CD4-positive, alpha-beta memory T cell (primary cell): ENCODE measurements around the gene TYW5. TPM values are rescaled to one million over a fixed set of nuclear protein-coding genes. Genes with fewer than 3 reads are reported as not detected.
A peak's percentile ranks its signal among the peaks of the same experiment; 100 is the strongest.

ENCODE experiments used
- CTCF ChIA-PET: fragments of 350-600 bp; sonication (Branson Sonifier 250); formaldehyde crosslinking; loops from one replicate; lab custom pipeline; 2021; ENCODE audit warnings: inconsistent platforms; ENCODE audit not compliant: partially characterized antibody; lab: Charles Lee
- POLR2A ChIA-PET: fragments of 350-600 bp; sonication (Branson Sonifier 250); formaldehyde crosslinking; loops from one replicate; lab custom pipeline; 2021; ENCODE audit not compliant: partially characterized antibody; lab: Charles Lee
- DNase-seq, 5 donors: peaks; one replicate each; pipeline versions ENCODE4 v3.0.0 to v3.0.0-alpha.2; 2020 to 2022; ENCODE audit warnings: mixed read lengths in 1 of 5
- H3K27ac ChIP-seq: one replicate; pipeline ENCODE4 v1.7.0; 2013; ENCODE audit warnings: low read depth, low read length
- H3K27me3 ChIP-seq: 2 replicates; pipeline ENCODE4 v1.7.0; 2013; ENCODE audit warnings: mild to moderate bottlenecking, low read length, moderate library complexity; ENCODE audit not compliant: insufficient read depth
- H3K36me3 ChIP-seq: 2 replicates; pipeline ENCODE4 v1.7.0; 2013; ENCODE audit warnings: mild to moderate bottlenecking, low read length, moderate library complexity; ENCODE audit not compliant: insufficient read depth
- H3K4me1 ChIP-seq: 2 replicates; pipeline ENCODE4 v1.7.0; 2013; ENCODE audit warnings: mild to moderate bottlenecking, low read length, moderate library complexity; ENCODE audit not compliant: insufficient read depth
- H3K4me3 ChIP-seq, 2 donors: one replicate each; pipeline ENCODE4 v1.7.0; 2013; ENCODE audit warnings: low read length in 2 of 2, mild to moderate bottlenecking in 1 of 2
- H3K9me3 ChIP-seq, 2 donors: one replicate each; pipeline ENCODE4 v1.7.0; 2013; ENCODE audit warnings: low read length in 2 of 2, control low read depth in 1 of 2; ENCODE audit not compliant: control insufficient read depth in 1 of 2
- H3K27ac Mint-ChIP-seq, 7 donors: one replicate each; pipeline ENCODE4 v1.8.0; 2020 to 2021; ENCODE audit warnings: mixed read lengths in 7 of 7, mild to moderate bottlenecking in 6 of 7, inconsistent platforms in 3 of 7, moderate library complexity in 3 of 7
- H3K27me3 Mint-ChIP-seq, 2 donors: one replicate each; pipeline ENCODE4 v1.8.0; 2020 to 2021; ENCODE audit warnings: mixed read lengths in 2 of 2
- H3K36me3 Mint-ChIP-seq, 2 donors: one replicate each; pipeline ENCODE4 v1.8.0; 2020 to 2021; ENCODE audit warnings: mixed read lengths in 2 of 2, inconsistent platforms in 1 of 2, mild to moderate bottlenecking in 1 of 2
- H3K4me1 Mint-ChIP-seq, 4 donors: one replicate each; pipeline ENCODE4 v1.8.0; 2020 to 2021; ENCODE audit warnings: mixed read lengths in 4 of 4, mild to moderate bottlenecking in 1 of 4
- H3K4me3 Mint-ChIP-seq, 8 donors: one replicate each; pipeline ENCODE4 v1.8.0; 2020 to 2021; ENCODE audit warnings: mixed read lengths in 8 of 8, mild to moderate bottlenecking in 7 of 8, moderate library complexity in 6 of 8, inconsistent platforms in 3 of 8
- H3K9me3 Mint-ChIP-seq, 8 donors: one replicate each; pipeline ENCODE4 v1.8.0; 2020 to 2021; ENCODE audit warnings: mixed read lengths in 8 of 8, mild to moderate bottlenecking in 5 of 8, inconsistent platforms in 3 of 8, moderate library complexity in 1 of 8
- intact Hi-C: fragments of 100-400 bp; cut with micrococcal nuclease; formaldehyde crosslinking; loops from one replicate; pipeline ENCODE4 v1.15.1; 2023
- polyA plus RNA-seq, 2 donors: library from polyadenylated mRNA; unstranded; fragments of 300-500 nt; fragmentation: Illumina TruSeq; gene quantifications; one replicate each; pipeline ENCODE4 v1.2.3, GENCODE V29; 2021
- total RNA-seq, 2 experiments: library from RNA; stranded (reverse); gene quantifications; one replicate each; pipeline ENCODE4 v1.2.3, GENCODE V29; 2021

TYW5 gene
- total and polyA plus RNA-seq, 4 experiments from 2014 or later = 4.0 to 11.6 (median 7.8) TPM

DNA sequence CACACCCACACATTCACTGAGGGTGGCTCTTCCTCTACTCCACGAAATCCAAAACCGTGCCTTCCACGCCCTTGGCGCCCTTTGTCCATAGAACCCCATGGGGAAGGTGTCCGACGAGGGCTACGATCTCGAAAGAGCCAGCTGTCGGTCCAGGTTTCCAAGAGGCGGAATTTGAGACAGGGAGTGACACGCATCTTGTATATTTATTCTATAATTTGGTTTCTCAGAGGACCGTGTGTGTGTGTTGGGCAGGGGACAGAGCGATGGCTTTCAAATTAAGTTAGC lies 43.5 kb downstream of the TYW5 start:
- DNase-seq = peak in 1 of 5 donors; percentile 6
- Mint-ChIP-seq H3K4me1 (peaks cover 24 to 45% (median 39%) of the 10 kb centered on the region in 4 donors), H3K36me3 (peaks cover 11 to 20% of the 10 kb centered on the region in 2 donors), H3K4me3 (peak overlapping the region; percentile 93 to 99 (median 96)), H3K27me3 (no peaks in the 10 kb centered on the region), H3K27ac (peak overlapping the region; percentile 90 to 98 (median 96)), H3K9me3 (peaks cover 0 to 4% (median 0%) of the 10 kb centered on the region in 8 donors)
- no peaks in the 10 kb centered on the region for H3K9me3 ChIP-seq
- H3K27ac ChIP-seq = peak overlapping the region; percentile 87
- H3K36me3 ChIP-seq = no peaks in the 10 kb centered on the region
- peaks cover 32% of the 10 kb centered on the region for H3K4me1 ChIP-seq
- ChIA-PET POLR2A (interaction anchor here (1.5 kb wide), 1 partner anchor 44 kb away, joined by 3 read pairs; no protein-coding TSS in a partner anchor), CTCF (interaction anchor here (1.0 kb wide), 1 partner anchor 11 kb away, joined by 3 read pairs; no protein-coding TSS in a partner anchor)
- intact Hi-C loops = loop anchor here (1.0 to 5.0 kb wide), 2 partner anchors 45 to 61 kb away; partner anchors contain the start of genes FTCDNL1, MAIP1 and TYW5
- H3K27me3 ChIP-seq = peaks cover 4% of the 10 kb centered on the region
- H3K4me3 ChIP-seq = peak overlapping the region; percentile 55 to 80

DNA sequence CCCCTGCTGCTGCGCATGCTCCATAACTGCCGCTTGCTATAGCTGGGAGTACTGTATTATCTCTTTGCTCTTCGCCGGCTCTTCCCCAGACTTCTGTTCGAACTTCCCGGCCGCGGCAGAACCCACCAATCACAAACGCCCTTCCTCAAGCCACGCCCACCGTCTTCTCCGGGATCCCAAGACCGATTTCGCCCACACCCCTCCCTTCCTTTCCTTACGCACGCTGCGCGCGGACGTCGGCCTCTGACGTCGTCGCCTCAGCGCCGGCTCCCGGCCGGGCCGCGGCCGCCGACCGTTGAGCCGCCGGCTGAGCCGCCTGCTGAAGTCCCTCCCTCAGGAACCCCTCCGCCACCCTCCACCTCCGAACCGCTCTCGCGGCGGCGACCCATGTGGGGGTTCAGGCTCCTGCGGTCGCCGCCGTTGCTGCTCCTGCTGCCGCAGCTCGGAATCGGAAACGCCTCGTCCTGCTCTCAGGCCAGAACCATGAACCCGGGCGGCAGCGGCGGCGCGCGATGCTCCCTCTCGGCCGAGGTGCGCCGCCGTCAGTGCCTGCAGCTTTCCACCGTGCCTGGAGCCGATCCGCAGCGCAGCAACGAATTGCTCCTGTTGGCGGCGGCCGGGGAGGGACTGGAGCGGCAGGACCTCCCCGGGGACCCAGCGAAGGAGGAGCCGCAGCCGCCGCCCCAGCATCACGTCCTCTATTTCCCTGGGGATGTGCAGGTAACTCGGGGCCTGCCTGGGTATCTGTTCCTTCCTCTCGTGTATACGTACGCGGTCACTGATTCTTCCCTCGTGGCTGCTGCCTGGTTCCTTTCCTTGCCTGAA lies 44.0 kb downstream of the TYW5 start, which contains the start of gene C2orf69:
Gene C2orf69, plus strand, starts transcription at position 242 of the 825 bp plus-strand sequence. Its CDS starts 146 bp downstream, at position 388.
- Mint-ChIP-seq H3K4me3 (peak within 1 kb of the TSS; percentile 93 to 99 (median 96)), H3K9me3 (peaks cover 0 to 4% (median 0%) of the 10 kb centered on the region in 8 donors), H3K27ac (peak within 1 kb of the TSS; percentile 90 to 98 (median 97)), H3K27me3 (peaks cover 0 to 1% of the 10 kb centered on the region in 2 donors), H3K36me3 (peaks cover 6 to 14% of the 10 kb centered on the region in 2 donors), H3K4me1 (peaks cover 24 to 45% (median 38%) of the 10 kb centered on the region in 4 donors)
- intact Hi-C loops = loop anchor here (1.0 to 5.0 kb wide), 2 partner anchors 46 to 60 kb away; partner anchors contain the start of genes FTCDNL1, MAIP1 and TYW5
- H3K36me3 ChIP-seq = no peaks in the 10 kb centered on the region
- peak; percentile 86 to 90 (median 86) for DNase-seq
- no peaks in the 10 kb centered on the region for H3K9me3 ChIP-seq
- peak within 1 kb of the TSS; percentile 87 for H3K27ac ChIP-seq
- H3K4me1 ChIP-seq = peaks cover 32% of the 10 kb centered on the region
- peak within 1 kb of the TSS; percentile 55 to 80 for H3K4me3 ChIP-seq
- ChIA-PET CTCF (interaction anchor here (1.2 kb wide), 1 partner anchor 34 kb away, joined by 3 read pairs; no protein-coding TSS in a partner anchor), POLR2A (interaction anchor here (1.1 to 1.5 kb wide), 3 partner anchors 44 to 463 kb away, joined by 3 to 5 read pairs (median 3); no protein-coding TSS in a partner anchor)
- H3K27me3 ChIP-seq = peaks cover 5% of the 10 kb centered on the region

DNA sequence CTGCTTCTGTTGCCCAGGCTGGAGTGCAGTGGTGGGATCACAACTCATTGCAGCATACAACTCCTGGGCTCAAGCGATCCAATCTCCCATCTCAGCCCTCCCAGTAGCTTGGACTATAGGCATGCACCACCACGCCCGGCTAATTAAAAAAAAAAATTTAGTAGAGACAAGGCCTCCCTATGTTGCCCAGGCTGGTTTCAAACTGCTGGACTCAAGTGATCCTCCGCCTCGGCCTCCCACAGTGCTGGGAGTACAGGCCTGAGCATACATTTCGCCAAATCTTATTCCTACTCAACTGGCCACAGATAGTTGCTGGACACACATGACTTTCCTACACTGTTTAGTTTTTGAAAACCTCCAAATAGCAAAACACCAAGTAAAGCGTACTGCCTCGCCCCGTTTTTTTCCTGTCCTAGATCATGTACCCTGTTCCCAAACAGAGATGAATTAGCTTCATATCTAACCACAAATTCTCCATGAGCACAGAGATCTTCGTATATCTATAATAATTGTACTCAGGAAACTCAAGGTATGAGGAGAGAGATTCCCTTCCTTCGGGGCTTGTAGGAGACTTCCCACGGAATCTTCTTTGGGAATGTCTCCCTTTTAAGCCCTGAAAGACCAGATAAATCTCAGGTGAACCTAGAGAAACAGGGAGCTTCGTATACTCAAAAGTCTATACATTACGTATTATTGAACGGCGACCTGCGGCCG lies 44.8 kb downstream of the TYW5 start:
- H3K27ac ChIP-seq = peak overlapping the region; percentile 87
- ChIA-PET POLR2A (interaction anchor here (1.1 to 1.5 kb wide), 3 partner anchors 44 to 464 kb away, joined by 3 to 5 read pairs (median 3); no protein-coding TSS in a partner anchor), CTCF (interaction anchor here (1.2 kb wide), 1 partner anchor 34 kb away, joined by 3 read pairs; no protein-coding TSS in a partner anchor)
- Mint-ChIP-seq H3K27ac (peak overlapping the region; percentile 90 to 98 (median 97)), H3K27me3 (peaks cover 4% of the 10 kb centered on the region in 2 donors), H3K4me3 (peak overlapping the region; percentile 93 to 99 (median 96)), H3K36me3 (peaks cover 0 to 8% of the 10 kb centered on the region in 2 donors), H3K9me3 (peaks cover 0 to 4% (median 0%) of the 10 kb centered on the region in 8 donors), H3K4me1 (peaks cover 24 to 40% (median 32%) of the 10 kb centered on the region in 4 donors)
- intact Hi-C loops = loop anchor here (1.0 to 5.0 kb wide), 2 partner anchors 47 to 59 kb away; partner anchors contain the start of genes FTCDNL1, MAIP1 and TYW5
- peaks cover 32% of the 10 kb centered on the region for H3K4me1 ChIP-seq
- DNase-seq = no peak
- no peaks in the 10 kb centered on the region for H3K36me3 ChIP-seq
- H3K27me3 ChIP-seq = peaks cover 5% of the 10 kb centered on the region
- no peaks in the 10 kb centered on the region for H3K9me3 ChIP-seq
- peak overlapping the region; percentile 55 to 80 for H3K4me3 ChIP-seq

DNA sequence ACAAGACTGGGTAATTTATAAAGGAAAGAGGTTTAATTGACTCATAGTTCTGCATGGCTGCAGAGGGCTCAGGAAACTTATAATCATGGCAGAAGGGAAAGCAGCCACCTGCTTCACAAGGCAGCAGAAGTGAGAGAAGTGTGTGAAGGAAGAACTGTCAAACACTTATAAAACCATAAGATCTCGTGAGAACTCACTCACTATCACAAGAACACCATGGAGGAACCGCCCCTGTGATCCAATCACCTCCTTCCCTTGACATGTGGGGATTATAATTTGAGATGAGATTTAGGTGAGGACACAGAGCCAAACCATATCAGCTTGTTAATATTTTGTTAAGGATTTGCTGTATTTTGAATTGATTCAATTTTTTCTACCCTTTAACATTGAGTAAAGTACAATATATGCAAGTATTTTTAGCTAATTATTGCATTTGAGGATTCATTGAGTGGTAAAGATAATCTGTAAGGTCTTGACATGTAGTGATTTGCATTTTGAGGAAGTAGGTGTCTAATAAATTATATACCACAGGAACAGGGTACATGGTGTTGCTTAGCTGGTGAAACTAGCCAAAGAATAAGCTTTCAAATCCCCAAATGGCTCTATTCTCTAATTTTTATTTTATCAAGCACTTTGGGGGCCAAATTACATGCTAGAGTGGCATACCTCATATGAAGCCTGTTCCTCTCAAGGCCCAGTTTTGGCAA lies 48.1 kb downstream of the TYW5 start:
- peaks cover 5% of the 10 kb centered on the region for H3K27me3 ChIP-seq
- DNase-seq = no peak
- H3K4me3 ChIP-seq = no peak overlapping the region
- ChIA-PET POLR2A (no interaction called here), CTCF (no interaction called here)
- no peaks in the 10 kb centered on the region for H3K36me3 ChIP-seq
- H3K4me1 ChIP-seq = peaks cover 10% of the 10 kb centered on the region
- peaks cover 4% of the 10 kb centered on the region in 2 donors for H3K27me3 Mint-ChIP-seq
- peaks cover 6 to 16% (median 12%) of the 10 kb centered on the region in 4 donors for H3K4me1 Mint-ChIP-seq
- H3K4me3 Mint-ChIP-seq = no peak overlapping the region
- intact Hi-C loops = no loop called here
- H3K27ac Mint-ChIP-seq = no peak overlapping the region
- H3K9me3 ChIP-seq = no peaks in the 10 kb centered on the region
- peaks cover 0 to 6% (median 0%) of the 10 kb centered on the region in 8 donors for H3K9me3 Mint-ChIP-seq
- H3K36me3 Mint-ChIP-seq = peaks cover 0 to 8% of the 10 kb centered on the region in 2 donors
- no peak overlapping the region for H3K27ac ChIP-seq

DNA sequence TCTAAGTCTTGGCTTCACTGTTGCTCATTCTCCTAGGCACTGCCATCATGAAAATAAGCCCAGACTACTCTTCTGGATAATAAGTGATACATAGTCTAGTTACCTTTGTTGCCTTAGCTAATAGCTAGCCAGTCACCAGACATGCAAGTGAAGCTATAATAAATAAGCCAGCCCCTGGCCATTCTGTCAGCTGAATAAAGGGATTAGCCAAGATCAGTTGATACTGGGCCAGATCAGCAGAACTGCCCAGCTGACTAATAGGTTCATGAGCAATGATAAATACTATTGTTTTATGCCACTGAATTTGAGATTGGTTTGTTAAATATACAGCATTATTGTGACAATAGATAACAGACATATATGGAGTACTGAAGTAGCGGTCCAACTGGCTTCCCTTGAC lies 52.2 kb downstream of the TYW5 start:
- H3K36me3 Mint-ChIP-seq = no peaks in the 10 kb centered on the region
- no peak overlapping the region for H3K4me3 Mint-ChIP-seq
- intact Hi-C loops = no loop called here
- peaks cover 0 to 2% (median 0%) of the 10 kb centered on the region in 8 donors for H3K9me3 Mint-ChIP-seq
- H3K27me3 ChIP-seq = peaks cover 5% of the 10 kb centered on the region
- no peaks in the 10 kb centered on the region for H3K4me1 ChIP-seq
- H3K27ac ChIP-seq = no peak overlapping the region
- no peaks in the 10 kb centered on the region for H3K9me3 ChIP-seq
- ChIA-PET POLR2A (no interaction called here), CTCF (interaction anchor here (0.5 kb wide), 1 partner anchor 27 kb away, joined by 3 read pairs; no protein-coding TSS in a partner anchor)
- H3K36me3 ChIP-seq = no peaks in the 10 kb centered on the region
- H3K4me3 ChIP-seq = no peak overlapping the region
- H3K4me1 Mint-ChIP-seq = no peaks in the 10 kb centered on the region
- no peak overlapping the region for H3K27ac Mint-ChIP-seq
- peaks cover 4 to 9% of the 10 kb centered on the region in 2 donors for H3K27me3 Mint-ChIP-seq
- no peak for DNase-seq

DNA sequence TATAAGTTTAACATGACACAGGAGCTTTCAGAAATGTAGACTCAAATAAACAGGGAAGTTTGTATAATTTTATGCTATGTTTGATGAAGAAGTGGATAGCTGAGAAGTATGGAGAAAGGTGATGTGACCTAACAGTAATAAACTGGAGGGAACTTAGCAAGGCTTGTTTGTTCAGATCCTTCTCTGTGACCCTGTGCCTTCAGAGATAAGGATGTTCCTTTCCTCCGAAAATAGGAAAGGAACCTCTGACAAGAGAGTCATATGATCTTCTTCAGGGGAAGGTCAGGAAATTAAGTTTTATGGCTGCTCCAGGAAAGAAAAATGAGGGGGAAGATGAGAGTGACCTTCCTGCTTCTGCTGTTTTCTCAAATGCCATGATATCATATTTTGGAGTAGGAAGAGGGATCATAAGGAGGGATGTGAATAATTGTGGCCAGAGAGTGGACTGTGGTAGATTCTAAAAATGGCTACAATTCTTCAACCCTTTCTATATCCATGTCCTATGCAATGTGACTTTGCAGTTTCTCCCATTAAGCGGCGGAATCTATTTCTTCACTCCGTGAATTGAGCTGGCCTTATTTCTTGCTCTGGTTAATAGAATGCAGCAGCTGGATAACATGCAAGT lies 52.7 kb downstream of the TYW5 start:
- Histone ChIP-seq H3K9me3 (no peaks in the 10 kb centered on the region), H3K27me3 (peaks cover 5% of the 10 kb centered on the region), H3K27ac (no peak overlapping the region), H3K36me3 (no peaks in the 10 kb centered on the region), H3K4me1 (no peaks in the 10 kb centered on the region), H3K4me3 (no peak overlapping the region)
- ChIA-PET POLR2A (no interaction called here), CTCF (no interaction called here)
- Mint-ChIP-seq H3K36me3 (no peaks in the 10 kb centered on the region), H3K9me3 (peaks cover 0 to 2% (median 0%) of the 10 kb centered on the region in 8 donors), H3K4me1 (no peaks in the 10 kb centered on the region), H3K4me3 (no peak overlapping the region), H3K27me3 (peaks cover 4 to 9% of the 10 kb centered on the region in 2 donors), H3K27ac (no peak overlapping the region)
- intact Hi-C loops = no loop called here
- no peak for DNase-seq
